ENCODE measurements around the gene FBXW4.

DNA sequence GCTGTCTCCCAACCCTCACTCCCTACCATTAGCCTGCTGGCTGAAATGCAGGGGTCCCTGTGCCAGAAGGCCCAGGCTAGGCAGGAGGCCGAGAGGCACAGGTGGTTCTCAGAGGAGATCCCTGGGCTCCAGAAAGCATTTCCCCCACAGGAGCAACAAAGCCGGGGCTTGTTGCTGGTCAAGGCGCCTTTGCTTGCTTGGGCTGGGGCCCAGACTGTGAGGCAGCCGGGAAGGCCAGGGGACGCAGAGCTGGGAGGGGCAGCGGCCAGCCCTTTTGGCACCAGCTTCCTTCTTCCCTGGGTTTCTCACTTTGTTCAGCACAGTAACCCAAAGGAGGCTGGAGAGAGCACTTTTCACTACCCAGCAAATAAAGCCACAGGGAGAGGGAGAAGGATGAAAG is 48.6 kb downstream of the FBXW4 start:
- TF ChIP-seq, protein P1, sequence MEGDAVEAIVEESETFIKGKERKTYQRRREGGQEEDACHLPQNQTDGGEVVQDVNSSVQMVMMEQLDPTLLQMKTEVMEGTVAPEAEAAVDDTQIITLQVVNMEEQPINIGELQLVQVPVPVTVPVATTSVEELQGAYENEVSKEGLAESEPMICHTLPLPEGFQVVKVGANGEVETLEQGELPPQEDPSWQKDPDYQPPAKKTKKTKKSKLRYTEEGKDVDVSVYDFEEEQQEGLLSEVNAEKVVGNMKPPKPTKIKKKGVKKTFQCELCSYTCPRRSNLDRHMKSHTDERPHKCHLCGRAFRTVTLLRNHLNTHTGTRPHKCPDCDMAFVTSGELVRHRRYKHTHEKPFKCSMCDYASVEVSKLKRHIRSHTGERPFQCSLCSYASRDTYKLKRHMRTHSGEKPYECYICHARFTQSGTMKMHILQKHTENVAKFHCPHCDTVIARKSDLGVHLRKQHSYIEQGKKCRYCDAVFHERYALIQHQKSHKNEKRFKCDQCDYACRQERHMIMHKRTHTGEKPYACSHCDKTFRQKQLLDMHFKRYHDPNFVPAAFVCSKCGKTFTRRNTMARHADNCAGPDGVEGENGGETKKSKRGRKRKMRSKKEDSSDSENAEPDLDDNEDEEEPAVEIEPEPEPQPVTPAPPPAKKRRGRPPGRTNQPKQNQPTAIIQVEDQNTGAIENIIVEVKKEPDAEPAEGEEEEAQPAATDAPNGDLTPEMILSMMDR (IDR thresholded peaks at IDR 0.05) = no peak
- no peak for TF ChIP-seq ZFX (IDR thresholded peaks at IDR 0.05; ENCODE audit: borderline replicate concordance)

All from 22Rv1 (cell line).